Lower leg skin (tissue), 4 donors: ENCODE results near the gene RIBC2. TPM values are rescaled to one million over a fixed set of nuclear protein-coding genes. Genes with fewer than 3 reads are reported as not detected.
A peak's percentile ranks its signal among the peaks of the same experiment; 100 is the strongest.

ENCODE experiments used
- DNase-seq, 2 donors: peaks; one replicate each; pipeline ENCODE4 v3.0.0-alpha.2; 2019; ENCODE audit warnings: low spot score in 2 of 2
- H3K4me3 ChIP-seq: fragments of 200-600 bp; sonication (generic); 2 replicates; pipeline ENCODE4 v1.5.1; 2017; ENCODE audit warnings: mild to moderate bottlenecking, low read depth; ENCODE audit not compliant: poor library complexity, severe bottlenecking
- CTCF ChIP-seq, 3 donors: fragments of 450-650 bp; IDR thresholded peaks; one replicate each; pipeline ENCODE4 v1.5.1; 2016; ENCODE audit warnings: antibody characterized with exemption in 3 of 3, mild to moderate bottlenecking in 3 of 3, moderate library complexity in 2 of 3
- POLR2A ChIP-seq, 2 donors: fragments of 450-650 bp; IDR thresholded peaks; one replicate each; pipeline ENCODE4 v1.6.1; 2016 to 2017; ENCODE audit warnings: antibody characterized with exemption in 2 of 2, mild to moderate bottlenecking in 1 of 2, moderate library complexity in 1 of 2
- WGBS, 2 donors: methylation state at CpG; one replicate each; pipeline ENCODE4 v1.1.5; 2018; 5-methylcytosine and 5-hydroxymethylcytosine counted together
- intact Hi-C: fragments of 100-400 bp; cut with DNase I; formaldehyde crosslinking; loops from one replicate; pipeline ENCODE4 v1.15.0; 2023; ENCODE audit warnings: low total_unique reads
- total RNA-seq, 4 donors: library from RNA; depleted of rRNA; stranded (reverse); fragments of >200 nt; gene quantifications; one replicate each; pipeline ENCODE4 v1.1.0, GENCODE V29; 2016

Gene RIBC2
- total RNA-seq, 4 donors from 2014 or later = 0.17 to 2.3 (median 1.1) TPM

DNA sequence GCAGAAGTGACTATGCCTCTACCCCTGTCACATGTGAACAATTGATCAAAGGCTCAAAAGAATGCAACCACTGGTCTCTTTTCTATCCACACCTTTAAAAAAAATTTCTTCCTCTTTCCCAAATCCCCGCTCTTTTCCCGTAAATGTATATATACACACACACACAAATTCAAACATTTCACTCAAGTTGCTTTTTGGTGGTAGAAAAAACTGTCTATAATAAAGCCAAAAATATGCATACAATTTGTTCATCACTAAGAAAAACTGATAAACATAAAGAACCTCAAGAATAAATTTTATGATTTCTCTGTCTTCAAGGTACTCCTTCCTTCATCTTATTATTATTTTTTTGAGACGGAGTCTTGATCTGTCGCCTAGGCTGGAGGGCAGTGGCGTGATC lies 5.7 kb upstream of the RIBC2 start:
- intact Hi-C loops = no loop called here
- no peak for DNase-seq
- TF ChIP-seq CTCF (IDR thresholded peaks at IDR 0.05) = no peak
- TF ChIP-seq POLR2A (IDR thresholded peaks at IDR 0.05) = no peak
- 96 to 98% methylated on average over 5 of the region's 5 CpGs for WGBS, 2 donors
- H3K4me3 ChIP-seq = no peak overlapping the region

DNA sequence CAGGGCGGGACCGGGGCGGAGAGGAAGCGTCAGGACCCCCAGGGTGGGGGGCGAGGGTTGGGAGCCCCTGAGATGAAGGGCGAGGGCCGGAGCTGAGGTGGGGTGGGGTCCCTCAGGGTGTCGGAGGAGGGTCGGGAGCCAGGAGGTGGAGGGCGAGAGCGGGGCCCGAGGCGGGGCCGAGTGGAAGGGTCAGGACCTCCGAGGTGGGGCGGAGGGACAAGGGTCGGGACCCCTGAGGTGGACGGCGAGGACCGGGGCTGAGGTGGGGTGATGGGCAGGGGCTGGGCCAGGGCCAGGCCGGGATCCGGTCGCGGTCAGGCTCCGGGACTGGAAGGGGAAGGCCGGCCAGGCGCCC lies 503 bp upstream of the RIBC2 start:
- intact Hi-C loops = no loop called here

DNA sequence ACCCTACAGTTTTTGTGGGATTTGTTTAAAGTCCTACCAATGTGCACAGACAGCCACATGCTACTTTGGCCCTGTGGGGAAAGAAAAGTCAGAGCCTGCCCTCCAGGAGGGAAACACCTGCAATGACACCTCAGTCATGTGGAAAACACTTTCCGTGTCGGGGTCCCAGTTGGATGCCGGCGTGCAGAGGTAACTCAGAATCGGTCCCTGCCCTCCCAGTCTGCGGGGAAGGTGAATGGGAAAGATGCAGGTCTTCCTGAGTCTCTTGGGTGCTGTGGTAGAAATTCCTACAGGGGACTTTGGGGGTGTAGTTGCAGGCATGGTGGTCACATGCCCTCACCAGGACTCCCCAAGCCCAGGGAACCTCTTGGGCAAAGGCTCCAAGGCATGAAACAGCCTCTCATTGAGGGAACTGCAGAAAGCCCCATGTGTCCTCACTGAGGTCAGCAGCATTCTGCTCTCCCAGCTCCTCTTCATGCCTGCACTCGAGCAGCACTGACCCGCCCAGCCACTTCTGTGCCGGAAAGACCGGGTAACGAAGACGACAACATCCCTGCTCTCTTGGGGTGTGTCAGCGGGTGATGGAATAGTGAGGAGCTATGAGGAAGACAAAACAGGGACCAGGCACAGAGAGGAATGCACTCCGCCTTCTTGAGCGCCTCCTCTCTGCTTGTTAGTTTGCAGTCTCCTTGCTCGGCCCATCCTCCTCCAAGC lies 4.7 kb downstream of the RIBC2 start:
- TF ChIP-seq POLR2A (IDR thresholded peaks at IDR 0.05) (no peak), CTCF (IDR thresholded peaks at IDR 0.05) (no peak)
- 92 to 94% methylated on average over 16 of the region's 16 CpGs for WGBS, 2 donors
- intact Hi-C loops = no loop called here
- peak in 1 of 2 donors; percentile 84 for DNase-seq
- no peak overlapping the region for H3K4me3 ChIP-seq

More for the DNA sequence above, 503 bp upstream of the RIBC2 start:
- 93 to 94% methylated on average over 26 to 27 of the region's 27 CpGs for WGBS, 2 donors
- DNase-seq = no peak
- no peak overlapping the region for H3K4me3 ChIP-seq
- no peak for TF ChIP-seq CTCF (IDR thresholded peaks at IDR 0.05)
- no peak for TF ChIP-seq POLR2A (IDR thresholded peaks at IDR 0.05)

DNA sequence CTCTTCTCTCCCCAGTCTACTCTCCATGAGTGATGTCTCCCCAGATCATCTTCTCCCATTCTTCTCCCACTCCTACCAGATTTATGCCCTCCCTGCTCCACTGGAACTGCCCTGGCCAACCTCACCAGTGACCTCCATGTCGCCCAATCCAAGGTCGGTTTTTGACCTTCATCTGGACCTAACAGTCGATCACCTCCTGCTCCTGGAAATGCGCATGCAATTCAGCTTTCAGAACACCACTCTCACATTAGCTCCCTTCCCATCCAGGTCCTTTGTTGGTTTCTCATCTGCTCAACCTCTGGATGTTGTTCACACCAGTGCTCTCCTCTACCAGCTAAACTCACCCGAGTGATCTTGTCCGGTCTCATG lies 5.3 kb downstream of the RIBC2 start:
- intact Hi-C loops = no loop called here
- TF ChIP-seq CTCF (IDR thresholded peaks at IDR 0.05) (no peak), POLR2A (IDR thresholded peaks at IDR 0.05) (no peak)
- WGBS, 2 donors = 97 to 99% methylated on average over 6 of the region's 6 CpGs
- DNase-seq = peak; percentile 10 to 60
- H3K4me3 ChIP-seq = no peak overlapping the region

GRCh38 chr22:45420011-45420410 lies 6.5 kb downstream of the RIBC2 start:
- H3K4me3 ChIP-seq = no peak overlapping the region
- no peak for TF ChIP-seq CTCF (IDR thresholded peaks at IDR 0.05)
- TF ChIP-seq POLR2A (IDR thresholded peaks at IDR 0.05) = no peak
- intact Hi-C loops = no loop called here
- peak in 1 of 2 donors; percentile 32 for DNase-seq
- 84 to 92% methylated on average over 4 of the region's 4 CpGs for WGBS, 2 donors

- TF ChIP-seq POLR2A (IDR thresholded peaks at IDR 0.05) (no peak), CTCF (IDR thresholded peaks at IDR 0.05) (no peak)
These were observed 7.0 kb downstream of the RIBC2 start for GRCh38 chr22:45420539-45420938.

More at GRCh38 chr22:45420539-45420938, 7.0 kb downstream of the RIBC2 start:
- WGBS, 2 donors = 98% methylated on average over 2 of the region's 2 CpGs
- intact Hi-C loops = no loop called here
- peak in 1 of 2 donors; percentile 17 for DNase-seq
- no peak overlapping the region for H3K4me3 ChIP-seq
